Neural crest cell (in vitro differentiated cells): ENCODE results near the gene PTPN22. TPM values are rescaled to one million over a fixed set of nuclear protein-coding genes. Genes with fewer than 3 reads are reported as not detected.
"Not testable (repeated sequence)": the region's sequence is repeated elsewhere in the genome, so short reads cannot be mapped to it uniquely, and the experiment has no call there.

Source experiments
- DNase-seq: peaks from one replicate; pipeline ENCODE4 v3.0.0; 2021; ENCODE audit warnings: low read depth, mixed read lengths, low spot score
- H3K27ac Mint-ChIP-seq: one replicate; pipeline ENCODE4 v1.8.0; 2021; ENCODE audit warnings: mild to moderate bottlenecking, mixed read lengths; ENCODE audit not compliant: unreplicated experiment
- H3K27me3 Mint-ChIP-seq: 2 replicates; pipeline ENCODE4 v1.8.0; 2021; ENCODE audit warnings: low read depth, mild to moderate bottlenecking, mixed read lengths
- H3K36me3 Mint-ChIP-seq: 2 replicates; pipeline ENCODE4 v1.8.0; 2021; ENCODE audit warnings: low read depth, mild to moderate bottlenecking, mixed read lengths
- H3K4me1 Mint-ChIP-seq: 2 replicates; pipeline ENCODE4 v1.8.0; 2021; ENCODE audit warnings: mixed read lengths
- H3K4me3 Mint-ChIP-seq: one replicate; pipeline ENCODE4 v1.8.0; 2021; ENCODE audit warnings: mild to moderate bottlenecking, mixed read lengths
- H3K9me3 Mint-ChIP-seq: 2 replicates; pipeline ENCODE4 v1.8.0; 2021; ENCODE audit warnings: mixed read lengths
- CTCF ChIP-seq: fragments of 200-600 bp; sonication (generic); conservative IDR thresholded peaks from 2 replicates; pipeline ENCODE4 v1.5.0; 2021; ENCODE audit warnings: antibody characterized with exemption, mild to moderate bottlenecking
- total RNA-seq: library from RNA; stranded (reverse); gene quantifications from 2 replicates; pipeline ENCODE4 v1.2.1, GENCODE V29; 2021

PTPN22 gene
- total RNA-seq, 1 donor from 2014 or later = not detected

GRCh38 chr1:113856401-113856790 lies 15.1 kb downstream of the PTPN22 start:
- Mint-ChIP-seq H3K27me3 (no peaks in the 10 kb centered on the region), H3K4me3 (no peak overlapping the region), H3K27ac (no peak overlapping the region), H3K4me1 (no peaks in the 10 kb centered on the region), H3K9me3 (no peaks in the 10 kb centered on the region), H3K36me3 (no peaks in the 10 kb centered on the region)
- no peak for TF ChIP-seq CTCF
- no peak for DNase-seq

GRCh38 chr1:113855630-113856400 lies 15.7 kb downstream of the PTPN22 start:
- no peak for DNase-seq
- no peaks in the 10 kb centered on the region for H3K9me3 Mint-ChIP-seq
- TF ChIP-seq CTCF = no peak
- H3K27ac Mint-ChIP-seq = no peak overlapping the region
- no peak overlapping the region for H3K4me3 Mint-ChIP-seq
- H3K27me3 Mint-ChIP-seq = no peaks in the 10 kb centered on the region
- no peaks in the 10 kb centered on the region for H3K4me1 Mint-ChIP-seq
- no peaks in the 10 kb centered on the region for H3K36me3 Mint-ChIP-seq

GRCh38 chr1:113854234-113854633 lies 17.3 kb downstream of the PTPN22 start:
- no peak for DNase-seq
- Mint-ChIP-seq H3K36me3 (no peaks in the 10 kb centered on the region), H3K27me3 (no peaks in the 10 kb centered on the region), H3K9me3 (no peaks in the 10 kb centered on the region), H3K4me3 (no peak overlapping the region), H3K4me1 (no peaks in the 10 kb centered on the region), H3K27ac (no peak overlapping the region)
- no peak for TF ChIP-seq CTCF

- H3K9me3 Mint-ChIP-seq, H3K27ac Mint-ChIP-seq, H3K27me3 Mint-ChIP-seq, H3K36me3 Mint-ChIP-seq, H3K4me1 Mint-ChIP-seq, DNase-seq, H3K4me3 Mint-ChIP-seq: not testable (repeated sequence)
Observed at GRCh38 chr1:113852694-113853093, 18.8 kb downstream of the PTPN22 start.

GRCh38 chr1:113850127-113850796 lies 21.2 kb downstream of the PTPN22 start:
- no peak for DNase-seq
- H3K4me1 Mint-ChIP-seq = no peaks in the 10 kb centered on the region
- H3K27ac Mint-ChIP-seq = no peak overlapping the region
- H3K4me3 Mint-ChIP-seq = no peak overlapping the region
- TF ChIP-seq CTCF = no peak
- peaks cover 4% of the 10 kb centered on the region for H3K9me3 Mint-ChIP-seq
- H3K36me3 Mint-ChIP-seq = no peaks in the 10 kb centered on the region
- no peaks in the 10 kb centered on the region for H3K27me3 Mint-ChIP-seq

- peaks cover 4% of the 10 kb centered on the region for H3K9me3 Mint-ChIP-seq
- no peak for DNase-seq
- TF ChIP-seq CTCF = no peak
- no peaks in the 10 kb centered on the region for H3K27me3 Mint-ChIP-seq
- H3K4me1 Mint-ChIP-seq = no peaks in the 10 kb centered on the region
- H3K27ac Mint-ChIP-seq = no peak overlapping the region
- no peaks in the 10 kb centered on the region for H3K36me3 Mint-ChIP-seq
- no peak overlapping the region for H3K4me3 Mint-ChIP-seq
Observed at GRCh38 chr1:113849072-113849471, 22.4 kb downstream of the PTPN22 start.
